ENCODE results near the gene PNLIPRP2.

GRCh38 chr10:116664631-116665030 is 43.9 kb downstream of the PNLIPRP2 start:
- TF ChIP-seq CTCF (IDR thresholded peaks at IDR 0.05) (no peak), POLR2A (IDR thresholded peaks at IDR 0.05; ENCODE audit: low read depth) (no peak), POLR2AphosphoS5 (IDR thresholded peaks at IDR 0.05) (no peak)

Measured in esophagus muscularis mucosa (tissue), 3 donors.